NB4 (cell line): ENCODE data around the gene PTPN9.
"Not testable (repeated sequence)": the region's sequence is repeated elsewhere in the genome, so short reads cannot be mapped to it uniquely, and the experiment has no call there.

Source experiments
- DNase-seq: peaks from one replicate; pipeline ENCODE4 v3.0.0; 2010; ENCODE audit warnings: low read depth
- H3K4me3 ChIP-seq: one replicate; pipeline ENCODE4 v1.5.1; 2011; ENCODE audit warnings: mild to moderate bottlenecking, low read depth, low read length, moderate library complexity
- CTCF ChIP-seq: IDR thresholded peaks from one replicate; pipeline ENCODE4 v1.5.1; 2012; ENCODE audit warnings: low read depth, low read length
- MYC ChIP-seq: IDR thresholded peaks from 2 replicates; pipeline ENCODE4 v1.6.1; 2011; ENCODE audit warnings: low read depth, low read length
- POLR2A ChIP-seq: IDR thresholded peaks from 2 replicates; pipeline ENCODE4 v1.6.1; 2011; ENCODE audit warnings: mild to moderate bottlenecking; ENCODE audit not compliant: insufficient read length; ENCODE audit errors: extremely low read depth
- TF ChIP-seq, protein P1 (sequence below): IDR thresholded peaks from 2 replicates; pipeline ENCODE4 v1.6.1; 2011; ENCODE audit warnings: low read depth, low read length

The PTPN9 gene

GRCh38 chr15:75483106-75483505 lies 96.0 kb downstream of the PTPN9 start:
- H3K4me3 ChIP-seq = no peak overlapping the region
- DNase-seq = no peak
- no peak for TF ChIP-seq MYC
- TF ChIP-seq POLR2A = no peak
- TF ChIP-seq CTCF = no peak

- not testable (repeated sequence) for DNase-seq, H3K4me3 ChIP-seq
These were observed 98.7 kb downstream of the PTPN9 start for GRCh38 chr15:75480463-75480862.

- DNase-seq = no peak
- TF ChIP-seq MYC (no peak), POLR2A (no peak), CTCF (no peak)
- TF ChIP-seq, protein P1, sequence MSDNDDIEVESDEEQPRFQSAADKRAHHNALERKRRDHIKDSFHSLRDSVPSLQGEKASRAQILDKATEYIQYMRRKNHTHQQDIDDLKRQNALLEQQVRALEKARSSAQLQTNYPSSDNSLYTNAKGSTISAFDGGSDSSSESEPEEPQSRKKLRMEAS = no peak
- H3K4me3 ChIP-seq = no peak overlapping the region
These were observed 99.4 kb downstream of the PTPN9 start for GRCh38 chr15:75479670-75480069.

GRCh38 chr15:75477094-75477493 lies 102.0 kb downstream of the PTPN9 start:
- not testable (repeated sequence) for H3K4me3 ChIP-seq, DNase-seq

DNA sequence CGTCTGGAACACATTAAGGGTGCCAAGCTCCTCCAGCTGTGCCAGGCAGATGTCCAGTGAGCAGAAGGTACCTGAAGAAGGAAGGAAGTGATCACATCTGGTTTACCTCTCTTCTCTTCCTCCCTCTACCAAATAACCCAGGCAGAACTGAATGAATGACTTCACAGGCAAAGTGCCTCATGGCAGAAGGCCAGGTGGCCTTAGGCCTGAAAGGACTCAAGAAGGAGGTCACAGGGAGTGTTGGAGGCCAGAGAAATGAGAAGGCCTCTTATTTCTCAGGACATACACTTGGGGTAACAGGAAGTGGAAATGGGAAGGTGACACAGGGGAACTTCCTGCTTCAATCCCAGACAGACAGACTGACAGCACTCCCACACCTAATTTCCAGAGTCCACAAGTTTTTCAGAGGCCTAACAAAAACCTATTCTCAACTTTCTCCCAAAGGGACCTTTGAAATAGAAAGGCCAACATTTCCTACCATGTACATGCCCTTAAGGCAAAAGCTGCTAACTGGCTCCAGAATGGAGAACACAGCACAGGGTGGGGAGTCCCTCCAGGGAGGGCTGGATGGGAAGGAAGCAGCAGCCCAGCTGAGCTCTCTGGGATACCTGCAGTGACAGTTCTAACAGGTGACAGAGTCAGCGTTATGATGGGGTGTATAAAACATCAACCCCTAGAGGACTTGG lies 110.1 kb downstream of the PTPN9 start:
- H3K4me3 ChIP-seq = no peak overlapping the region
- DNase-seq = no peak
- TF ChIP-seq, protein P1 = no peak

DNA sequence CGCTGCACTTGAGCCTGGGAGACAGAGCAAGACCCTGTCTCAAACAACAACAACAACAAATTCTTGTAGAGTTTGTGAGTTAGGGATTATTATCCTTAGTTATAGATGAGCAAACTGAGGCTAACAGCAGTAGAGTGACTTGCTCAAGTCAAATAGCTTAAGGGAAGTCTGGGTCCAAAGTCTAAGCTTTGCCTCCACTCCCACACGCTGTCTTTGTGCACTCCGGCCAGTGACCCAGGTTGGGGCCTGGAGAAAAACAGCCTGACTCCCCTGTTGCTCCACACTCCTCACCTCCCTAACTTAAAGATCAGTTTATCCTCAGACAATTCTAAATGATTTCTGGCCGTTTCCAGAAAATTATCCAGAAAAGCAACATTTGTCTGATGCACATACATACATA lies 118.5 kb downstream of the PTPN9 start:
- TF ChIP-seq, protein P1 = no peak
- no peak for TF ChIP-seq CTCF
- no peak for TF ChIP-seq POLR2A
- no peak for TF ChIP-seq MYC
- H3K4me3 ChIP-seq = no peak overlapping the region

GRCh38 chr15:75459581-75459980 lies 119.5 kb downstream of the PTPN9 start:
- no peak overlapping the region for H3K4me3 ChIP-seq
- TF ChIP-seq, protein P1 = no peak
- TF ChIP-seq POLR2A (no peak), MYC (no peak), CTCF (no peak)
- no peak for DNase-seq

More for the DNA sequence above, 118.5 kb downstream of the PTPN9 start:
- no peak for DNase-seq
